Epidermal melanocyte (primary cell): ENCODE results near the gene ADGRF3.
"Not testable (repeated sequence)": the region's sequence is repeated elsewhere in the genome, so short reads cannot be mapped to it uniquely, and the experiment has no call there.

Experiments
- DNase-seq: peaks from one replicate; pipeline ENCODE4 v3.0.0; 2011; ENCODE audit warnings: low spot score; ENCODE audit not compliant: insufficient read length

The ADGRF3 gene

DNA sequence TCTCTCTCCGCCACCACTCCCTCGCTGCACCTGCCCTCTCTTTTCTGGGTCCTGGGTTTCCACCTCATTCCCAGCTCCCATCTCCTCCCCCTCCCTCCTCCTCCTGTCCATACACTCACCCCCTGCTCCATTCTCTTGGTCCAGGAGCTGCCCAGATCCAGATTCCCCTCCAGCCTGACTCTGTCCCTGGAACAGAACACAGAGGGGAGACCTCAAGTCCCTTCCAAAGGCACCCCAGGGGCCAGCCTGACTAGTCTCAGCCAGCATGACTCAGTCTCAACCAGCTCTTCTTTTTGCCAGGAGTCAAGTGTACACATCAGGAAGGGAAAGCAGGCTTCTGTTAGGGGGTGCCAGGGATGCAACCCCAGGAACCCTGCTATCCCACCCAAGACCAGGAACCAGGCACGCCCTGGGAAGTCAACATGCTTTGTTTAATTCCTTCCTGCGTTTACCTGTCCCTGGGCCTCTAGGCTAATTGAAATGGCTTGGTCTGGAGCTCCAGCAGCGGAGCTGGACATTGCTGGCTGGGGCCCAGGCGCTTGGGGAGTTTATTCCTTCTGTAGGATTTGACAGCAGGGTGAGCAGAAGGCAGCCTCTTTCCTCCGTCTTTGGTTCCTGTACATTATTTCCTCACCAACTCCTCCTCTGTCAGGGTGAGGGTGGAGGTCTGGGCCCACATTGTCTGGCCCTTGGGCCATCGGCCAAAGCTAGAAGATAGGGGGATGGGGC, 29.0 kb downstream of the ADGRF3 start:
- no peak for DNase-seq

DNA sequence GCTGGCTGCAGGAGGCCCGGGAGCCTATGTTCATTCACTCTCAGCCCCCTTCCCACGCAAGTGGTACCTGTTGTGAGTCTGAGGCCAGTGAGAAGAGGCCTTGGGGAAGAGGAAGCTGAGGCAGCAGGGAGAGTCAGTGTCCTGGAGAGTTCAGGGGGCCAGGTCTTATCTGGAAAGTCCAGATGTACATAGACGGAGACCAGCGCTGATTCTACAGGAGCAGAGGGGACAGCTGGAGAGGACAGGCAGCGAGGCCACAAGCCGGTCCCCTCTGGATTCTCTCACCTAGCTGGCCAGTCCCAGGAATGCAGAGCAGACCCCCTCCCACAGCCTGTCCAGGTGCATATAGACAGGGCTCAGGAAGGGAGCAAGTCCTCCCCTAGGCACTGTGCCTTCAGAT, 29.7 kb downstream of the ADGRF3 start:
- no peak for DNase-seq

GRCh38 chr2:26316041-26316440, 30.5 kb downstream of the ADGRF3 start:
- DNase-seq, result no peak

GRCh38 chr2:26314243-26314642, 32.3 kb downstream of the ADGRF3 start:
- no peak for DNase-seq

DNA sequence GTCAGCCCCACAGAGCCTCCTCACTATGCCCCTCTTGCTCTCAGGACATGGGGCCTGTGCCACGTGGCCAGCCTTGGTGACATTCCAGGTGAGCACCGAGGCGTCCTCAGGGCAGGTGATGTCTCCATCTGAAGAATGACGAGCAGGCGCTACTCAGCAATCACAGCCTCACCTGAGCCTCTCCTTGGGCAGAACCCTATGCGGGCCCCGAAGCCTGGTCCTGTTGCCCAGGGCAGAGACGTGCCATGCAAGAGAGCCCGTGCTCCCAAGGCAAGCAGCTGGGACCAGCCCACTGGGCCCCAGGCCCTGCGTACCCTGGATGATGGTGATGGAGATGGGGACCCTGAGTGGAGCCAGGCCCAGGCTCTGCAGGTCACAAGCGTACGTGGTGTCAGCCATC, 33.1 kb downstream of the ADGRF3 start:
- DNase-seq, result no peak

GRCh38 chr2:26312471-26312870, 34.1 kb downstream of the ADGRF3 start:
- no peak for DNase-seq

DNA sequence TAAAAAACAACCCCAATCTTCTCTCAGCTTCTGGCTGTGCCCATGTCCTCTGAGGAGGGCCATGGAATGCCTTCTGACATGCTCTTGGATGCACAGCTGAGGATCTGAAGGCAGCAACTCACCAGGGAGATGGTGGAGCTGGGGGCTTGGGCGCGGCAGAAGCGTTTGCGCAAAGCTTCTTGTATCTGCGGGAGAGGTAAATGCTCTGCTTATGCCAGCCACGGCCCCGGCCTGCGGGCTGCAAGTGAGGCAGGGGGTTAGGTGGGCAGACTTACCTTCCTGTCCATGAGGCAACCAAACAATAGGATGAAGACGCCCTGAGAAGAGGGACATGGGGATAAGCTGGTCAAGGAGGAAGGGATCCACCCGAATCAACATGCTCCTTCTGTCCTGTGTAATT, 36.7 kb downstream of the ADGRF3 start:
- no peak for DNase-seq

- no peak for DNase-seq
Measured at GRCh38 chr2:26305540-26305939, 41.0 kb downstream of the ADGRF3 start.

GRCh38 chr2:26305094-26305493, 41.5 kb downstream of the ADGRF3 start:
- not testable (repeated sequence) for DNase-seq

DNA sequence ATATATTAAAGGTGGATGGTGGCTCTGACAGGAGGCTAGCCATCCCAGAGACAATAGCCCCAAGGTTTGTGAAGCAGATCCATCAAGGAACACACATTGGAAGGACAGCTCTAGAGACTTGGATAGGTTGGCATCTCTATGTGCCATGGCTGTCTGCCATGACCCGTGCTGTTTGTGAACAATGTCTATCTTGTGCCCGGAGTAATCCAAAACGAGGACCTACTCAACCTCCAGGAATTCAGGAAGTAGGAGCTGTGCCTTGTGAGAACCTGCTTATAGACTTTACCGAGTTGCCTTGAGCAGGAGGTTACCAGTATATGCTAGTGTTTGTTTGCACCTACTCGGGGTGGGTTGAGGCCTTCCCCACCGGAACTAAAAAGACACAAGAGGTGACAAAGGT, 43.7 kb downstream of the ADGRF3 start:
- DNase-seq, result no peak

GRCh38 chr2:26300234-26300925, 46.2 kb downstream of the ADGRF3 start:
- DNase-seq, result no peak

DNA sequence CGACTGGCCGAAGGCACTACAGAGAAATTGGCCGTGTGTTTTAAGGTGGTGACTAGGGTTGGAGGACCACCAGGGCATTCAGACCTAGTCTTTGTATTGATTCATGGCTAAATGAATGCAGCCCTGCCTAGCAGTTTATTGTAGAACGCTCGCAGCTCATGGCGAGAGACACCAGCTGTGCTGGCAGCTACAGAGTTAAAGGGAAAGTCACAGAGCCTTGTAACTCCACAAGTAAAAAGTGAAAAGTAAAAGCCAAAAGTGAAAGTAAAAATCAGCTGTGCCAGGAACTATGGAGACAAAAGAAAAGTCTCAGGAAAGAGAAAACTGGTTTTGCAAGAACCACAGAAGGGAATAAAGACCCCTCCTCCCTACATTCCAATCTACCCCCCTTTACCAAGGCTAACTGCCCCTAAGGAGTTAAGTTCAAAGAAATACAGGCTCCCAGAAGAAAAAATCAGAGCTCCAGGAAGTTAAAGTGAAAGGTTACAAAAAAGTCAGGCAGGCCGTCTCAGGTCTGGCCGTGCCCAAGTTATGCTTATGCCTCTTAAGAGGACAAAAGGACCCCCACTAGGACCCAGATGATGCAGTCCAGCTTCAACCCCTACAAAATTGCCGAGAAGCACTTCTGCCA, 47.0 kb downstream of the ADGRF3 start:
- peak; percentile 30 for DNase-seq

DNA sequence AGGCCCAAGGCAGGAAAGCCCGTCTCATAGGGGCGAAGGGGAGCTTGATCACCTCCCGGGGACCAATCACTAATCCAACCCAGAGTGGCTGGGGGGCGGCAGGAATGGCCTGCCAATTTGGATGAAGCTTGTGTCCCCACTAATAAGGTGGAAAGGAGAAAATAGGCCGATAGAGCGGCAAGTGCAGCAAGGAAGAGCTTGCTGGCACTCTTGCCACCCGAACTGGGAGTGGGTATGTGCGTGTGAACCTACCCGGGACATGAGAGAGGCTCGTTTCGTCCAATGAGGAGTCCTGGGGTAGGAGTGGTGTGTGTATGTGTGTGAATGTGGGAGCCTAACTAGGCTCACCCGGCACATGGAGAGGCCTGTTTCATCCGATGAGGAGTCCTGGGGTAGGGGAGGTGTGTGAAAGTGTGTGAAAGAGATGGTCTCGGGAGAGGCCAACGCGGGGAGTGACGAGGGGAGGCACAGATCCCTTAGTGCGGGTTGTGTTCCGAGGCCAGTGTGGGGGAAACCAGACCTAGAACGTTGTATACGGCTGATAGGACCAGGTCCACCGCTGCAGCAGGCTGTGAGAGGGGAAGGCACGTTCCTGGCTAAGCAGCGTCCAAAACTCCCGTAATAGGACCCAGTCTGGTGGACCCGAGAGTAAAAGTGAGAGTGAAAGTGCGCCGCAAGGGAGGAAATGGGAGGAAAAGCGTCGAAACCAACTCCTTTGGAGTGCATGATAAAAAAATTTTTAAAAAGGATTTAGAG, 47.8 kb downstream of the ADGRF3 start:
- peak; percentile 28 for DNase-seq

- no peak for DNase-seq
Measured at GRCh38 chr2:26298286-26298637, 48.3 kb downstream of the ADGRF3 start.

DNA sequence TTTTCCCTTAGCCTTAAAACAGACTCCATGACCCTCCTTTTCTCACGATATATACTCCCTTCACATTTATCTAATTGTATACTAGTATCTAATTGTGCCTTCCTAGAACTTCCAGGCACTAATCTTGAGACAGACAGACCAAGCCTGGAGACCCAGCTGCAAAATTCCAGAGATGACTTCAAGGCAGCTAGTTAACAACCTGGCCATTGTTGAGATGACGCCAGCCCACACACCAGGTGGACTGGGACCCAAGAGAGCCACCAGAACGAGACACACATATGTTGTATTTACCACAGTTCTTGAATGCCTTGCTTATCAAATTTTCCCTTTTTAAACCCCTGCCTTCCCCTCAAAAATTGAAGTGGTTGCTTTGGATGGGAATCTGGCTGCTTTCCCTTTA, 49.5 kb downstream of the ADGRF3 start:
- DNase-seq, result no peak

DNA sequence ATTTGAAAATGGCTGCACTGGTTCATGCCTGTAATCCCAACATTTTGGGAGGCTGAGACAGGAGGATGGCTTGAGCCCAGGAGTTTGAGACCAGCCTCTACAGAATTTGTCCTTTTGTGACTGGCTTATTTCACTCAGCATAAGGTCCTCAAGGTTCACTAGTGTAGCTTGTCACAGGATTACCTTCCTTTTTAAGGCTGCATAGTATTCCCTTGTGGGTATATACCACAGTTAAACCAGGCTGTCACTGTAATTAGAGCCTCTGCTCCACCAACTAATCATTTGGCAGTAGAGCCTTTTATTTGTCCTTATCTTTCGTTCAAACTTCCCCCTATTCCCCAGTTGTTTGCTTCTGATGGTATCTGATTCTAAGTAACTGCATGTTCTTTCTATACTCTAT, 51.1 kb downstream of the ADGRF3 start:
- no peak for DNase-seq

- no peak for DNase-seq
Measured at GRCh38 chr2:26292646-26293045, 53.9 kb downstream of the ADGRF3 start.

- DNase-seq, result no peak
Measured at GRCh38 chr2:26290001-26290400, 56.6 kb downstream of the ADGRF3 start.

DNA sequence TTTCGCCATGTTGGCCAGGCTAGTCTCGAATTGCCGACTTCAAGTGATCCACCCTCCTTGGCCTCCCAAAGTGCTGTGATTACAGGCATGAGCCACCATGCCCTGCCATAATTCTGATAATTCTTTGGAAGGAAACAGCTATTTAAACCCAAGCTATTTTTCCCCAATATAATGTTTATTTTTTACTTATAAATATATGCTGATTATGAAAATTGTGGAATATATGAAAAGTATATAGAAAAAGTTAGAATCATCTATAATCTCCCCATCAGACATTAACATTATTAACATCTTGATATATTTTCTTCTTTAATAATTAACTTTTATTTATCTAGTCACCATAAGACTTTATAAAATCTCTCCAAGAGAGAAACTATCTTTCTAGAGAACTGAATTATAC, 60.7 kb downstream of the ADGRF3 start:
- DNase-seq, result no peak

GRCh38 chr2:26284132-26284531, 62.5 kb downstream of the ADGRF3 start:
- DNase-seq, result no peak

DNA sequence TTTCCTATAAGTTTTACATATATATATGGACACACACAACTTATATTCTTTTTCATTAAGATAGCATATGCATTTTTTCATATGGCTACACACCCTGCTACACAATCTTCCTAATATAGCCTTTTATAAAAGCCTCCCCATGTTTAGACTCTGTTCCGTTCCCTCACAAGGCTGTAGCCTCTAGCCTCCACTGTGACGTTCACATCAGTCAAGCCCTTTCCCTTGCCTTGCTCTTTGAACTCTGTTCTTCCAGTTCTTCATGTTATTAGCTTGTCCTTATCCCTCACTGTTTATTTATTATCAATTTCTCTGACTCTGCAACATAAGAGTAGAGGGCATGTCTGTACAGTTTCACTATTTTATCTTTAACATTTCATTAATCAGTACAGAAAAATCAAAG, 63.0 kb downstream of the ADGRF3 start:
- DNase-seq, result no peak

DNA sequence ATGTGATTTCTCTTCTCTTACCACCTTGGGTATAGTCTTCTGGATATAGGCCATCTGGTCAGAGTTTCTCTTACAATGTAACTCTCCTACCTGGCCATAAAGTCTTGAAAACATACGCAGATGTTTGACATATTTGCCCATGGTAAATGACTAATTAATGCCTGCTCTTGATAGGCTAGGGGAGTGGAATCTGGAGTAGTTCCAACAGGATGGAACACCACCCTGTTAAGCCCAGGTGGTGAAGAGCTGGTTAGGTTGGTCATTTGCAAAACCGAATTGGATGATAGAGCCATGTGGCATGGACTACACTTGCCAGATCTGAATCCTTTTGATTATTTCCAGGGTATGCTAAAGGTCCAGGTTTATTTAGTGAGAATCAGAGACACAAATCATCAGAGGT, 65.4 kb downstream of the ADGRF3 start:
- no peak for DNase-seq
